NCI-H1694 treated with DMSO at 0.1 percent for 48 hours (cell line): Measurements from ENCODE around the gene PRR20E.
A peak's percentile ranks its signal among the peaks of the same experiment; 100 is the strongest.
"Not testable (repeated sequence)": the region's sequence is repeated elsewhere in the genome, so short reads cannot be mapped to it uniquely, and the experiment has no call there.

Experiments
- DNase-seq: peaks from one replicate; lab custom pipeline; 2025; lab: John Stamatoyannopoulos, UW

The PRR20E gene

GRCh38 chr13:57166897-57167296 is at the start of gene PRR20E:
PRR20E (plus strand) TSS chr13:57167197; CDS start chr13:57167584, 387 bp downstream.
- not testable (repeated sequence) for DNase-seq

GRCh38 chr13:57123681-57124080 is 43.3 kb upstream of the PRR20E start:
- DNase-seq = peak; percentile 36

- DNase-seq = no peak
Measured at GRCh38 chr13:57128909-57129308, 38.1 kb upstream of the PRR20E start.

- DNase-seq = no peak
Measured at GRCh38 chr13:57136093-57136492, 30.9 kb upstream of the PRR20E start.

GRCh38 chr13:57137585-57137984 is 29.4 kb upstream of the PRR20E start:
- no peak for DNase-seq

- no peak for DNase-seq
Measured at GRCh38 chr13:57138988-57139387, 28.0 kb upstream of the PRR20E start.

- DNase-seq = not testable (repeated sequence)
Measured at GRCh38 chr13:57139781-57140180, 27.2 kb upstream of the PRR20E start.

GRCh38 chr13:57140235-57140968 is 26.6 kb upstream of the PRR20E start, which contains the start of gene PRR20A:
PRR20A (plus strand) TSS chr13:57140918; CDS start chr13:57141305, 387 bp downstream.
- not testable (repeated sequence) for DNase-seq

GRCh38 chr13:57147188-57147587 is 19.8 kb upstream of the PRR20E start, which contains the start of gene PRR20B:
PRR20B (plus strand) TSS chr13:57147488; CDS start chr13:57147875, 387 bp downstream.
- not testable (repeated sequence) for DNase-seq

GRCh38 chr13:57148106-57148505 is 18.9 kb upstream of the PRR20E start:
- DNase-seq = not testable (repeated sequence)

GRCh38 chr13:57153761-57154160 is 13.2 kb upstream of the PRR20E start, which contains the start of gene PRR20C:
PRR20C (plus strand) TSS chr13:57154061; CDS start chr13:57154448, 387 bp downstream.
- DNase-seq = not testable (repeated sequence)

GRCh38 chr13:57160332-57160731 is 6.7 kb upstream of the PRR20E start, which contains the start of gene PRR20D:
PRR20D (plus strand) TSS chr13:57160632; CDS start chr13:57161019, 387 bp downstream.
- DNase-seq = not testable (repeated sequence)

- DNase-seq = no peak
Measured at GRCh38 chr13:57191667-57192066, 24.7 kb downstream of the PRR20E start.

GRCh38 chr13:57212989-57213388 is 46.0 kb downstream of the PRR20E start:
- no peak for DNase-seq
